GM18873 (cell line): ENCODE data around the gene C7orf25.
"Not testable (repeated sequence)": the region's sequence is repeated elsewhere in the genome, so short reads cannot be mapped to it uniquely, and the experiment has no call there.

ENCODE experiments used
- ATAC-seq: cut with Tn5 transposase; IDR thresholded peaks from one replicate; pipeline ENCODE4 v1.9.1; 2021; ENCODE audit warnings: mild to moderate bottlenecking, moderate library complexity, moderate number of reproducible peaks; ENCODE audit not compliant: unreplicated experiment, low FRiP score

C7orf25 gene

DNA sequence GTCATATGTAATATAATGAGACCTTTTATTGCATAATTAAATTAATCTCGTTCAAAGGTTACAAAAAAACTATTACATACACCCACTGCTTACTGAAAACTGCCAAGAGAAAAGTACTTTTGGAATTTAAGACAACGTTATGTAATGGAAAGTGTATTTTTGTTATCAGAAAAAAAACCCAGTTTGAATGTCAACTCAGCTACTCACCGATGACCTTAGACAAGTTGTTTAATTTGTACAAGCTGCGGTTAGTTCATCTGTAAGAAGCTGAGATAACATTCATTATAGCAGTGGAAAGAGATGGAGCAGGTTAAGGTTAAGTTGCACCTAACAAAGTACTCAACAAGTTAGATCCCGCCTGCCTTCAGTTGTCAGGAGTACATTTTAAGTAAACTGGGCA is 19.0 kb upstream of the C7orf25 start:
- no peak for ATAC-seq

- no peak for ATAC-seq
Observed at GRCh38 chr7:42929449-42929848, 17.6 kb upstream of the C7orf25 start.

DNA sequence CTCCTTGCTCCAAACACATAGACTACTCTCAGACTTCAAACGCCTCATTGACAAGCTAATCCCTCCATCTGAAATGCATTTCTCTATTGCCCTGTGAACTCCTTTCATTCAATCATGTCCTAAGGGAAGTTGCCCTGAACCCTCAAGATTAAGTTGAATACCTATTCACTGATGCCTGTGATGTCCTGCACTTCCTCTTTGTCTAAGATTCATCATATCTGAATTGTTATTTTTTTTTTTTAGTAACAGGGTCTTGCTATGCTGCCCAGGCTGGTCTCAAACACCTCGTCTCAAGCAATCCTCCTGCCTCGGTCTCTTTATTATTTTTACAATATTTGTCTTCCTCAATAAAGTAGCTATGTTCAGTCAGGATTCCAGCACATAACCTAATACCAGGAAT is 16.9 kb upstream of the C7orf25 start:
- ATAC-seq, result no peak

DNA sequence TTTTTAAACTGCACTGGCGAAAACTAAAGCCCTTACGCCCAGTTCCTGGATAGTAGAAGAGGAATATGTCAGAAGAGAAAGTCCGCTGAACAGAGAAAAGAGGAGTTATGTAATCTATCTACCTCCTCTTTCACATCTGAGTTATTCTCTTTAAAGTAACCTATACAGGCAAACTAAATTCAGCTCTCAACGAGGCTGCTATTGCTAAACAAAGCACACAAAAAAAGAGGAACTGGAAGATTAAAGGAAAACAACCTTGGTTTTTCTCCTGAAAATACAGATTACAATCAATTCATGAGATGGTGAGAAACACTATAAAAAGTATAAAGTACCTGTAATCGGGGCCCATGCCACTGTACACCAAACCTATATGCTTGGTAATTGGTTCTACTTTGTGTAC is 14.3 kb upstream of the C7orf25 start:
- no peak for ATAC-seq

- no peak for ATAC-seq
Observed at GRCh38 chr7:42925630-42926029, 13.8 kb upstream of the C7orf25 start.

DNA sequence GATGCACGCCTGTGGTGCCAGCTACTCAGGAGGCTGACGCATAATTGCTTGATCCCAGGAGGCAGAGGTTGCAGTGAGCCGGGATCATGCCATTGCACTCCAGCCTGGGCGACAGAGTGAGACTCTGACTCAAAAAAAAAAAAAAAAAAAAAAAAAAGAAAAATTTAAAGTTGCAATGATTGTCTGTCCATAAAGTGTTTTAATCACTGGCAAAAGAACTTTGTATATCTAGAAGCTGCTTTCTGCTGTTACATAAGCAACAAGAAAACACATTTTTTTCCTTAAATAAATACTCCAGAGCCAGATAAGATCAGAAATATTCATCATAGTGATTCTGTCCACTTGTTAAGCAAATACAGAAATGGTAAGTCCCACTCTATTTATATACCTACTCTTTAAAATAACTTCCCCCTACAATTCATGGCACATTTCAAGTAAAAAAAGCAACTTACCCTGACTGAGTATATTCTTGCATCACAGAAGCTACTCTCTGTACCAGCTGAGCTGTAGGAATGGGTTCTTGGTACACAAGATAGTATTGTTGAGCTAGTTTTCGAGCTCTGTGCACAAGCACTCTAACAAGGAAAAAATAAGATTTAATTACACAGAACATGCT is 12.5 kb upstream of the C7orf25 start:
- ATAC-seq, result no peak

GRCh38 chr7:42922017-42922753 is 10.3 kb upstream of the C7orf25 start:
- ATAC-seq, result no peak

GRCh38 chr7:42915356-42915755 is 3.5 kb upstream of the C7orf25 start:
- no peak for ATAC-seq

DNA sequence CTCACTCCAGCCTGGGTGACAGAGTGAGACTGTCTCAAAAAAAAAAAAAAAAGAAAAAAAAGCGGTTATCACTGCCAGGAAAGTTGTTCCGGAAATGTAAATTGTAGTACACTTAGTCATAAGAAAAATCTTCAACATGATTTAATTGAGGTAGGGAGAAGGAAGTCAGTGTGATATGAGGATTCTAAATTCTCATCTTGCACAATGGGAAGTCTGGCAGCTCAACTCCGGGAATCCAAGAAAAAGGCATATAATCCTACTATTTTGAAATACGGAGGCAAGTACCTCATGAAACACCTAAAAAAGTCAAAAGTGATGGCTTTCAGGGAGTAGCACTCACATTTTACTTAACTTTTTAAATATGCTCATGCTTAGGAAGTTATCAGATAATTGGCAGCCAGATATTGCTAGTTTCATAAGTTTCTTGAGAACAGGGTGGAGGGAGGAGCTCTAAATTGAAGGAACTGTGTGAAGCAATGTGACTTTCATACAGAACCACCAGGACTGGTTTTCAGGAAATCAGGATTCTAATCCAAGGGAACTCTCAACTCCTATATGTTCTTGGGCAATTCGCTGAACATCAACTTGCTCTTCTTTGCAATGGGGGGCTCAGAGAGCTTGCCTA is 2.7 kb upstream of the C7orf25 start:
- no peak for ATAC-seq

DNA sequence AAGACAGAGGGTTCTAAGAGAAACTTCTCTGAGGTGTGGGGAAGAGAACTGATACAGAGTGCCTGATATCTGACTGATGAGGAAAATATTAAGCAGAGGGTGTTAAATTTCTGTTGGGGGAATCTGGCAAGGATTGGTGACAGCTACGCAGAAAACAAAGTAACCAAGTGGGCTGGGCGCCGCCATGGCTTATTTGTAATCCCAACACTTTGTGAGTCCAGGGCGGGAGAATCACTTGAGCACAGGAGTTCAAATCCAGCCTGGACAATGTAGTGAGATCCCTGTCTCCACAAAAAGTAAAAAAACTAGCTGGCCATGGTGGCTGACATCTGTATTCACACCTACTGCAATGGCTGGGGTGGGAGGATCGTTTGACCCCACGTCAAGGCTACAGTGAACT is 2.1 kb upstream of the C7orf25 start:
- no peak for ATAC-seq

GRCh38 chr7:42913591-42913990 is 1.7 kb upstream of the C7orf25 start:
- no peak for ATAC-seq

DNA sequence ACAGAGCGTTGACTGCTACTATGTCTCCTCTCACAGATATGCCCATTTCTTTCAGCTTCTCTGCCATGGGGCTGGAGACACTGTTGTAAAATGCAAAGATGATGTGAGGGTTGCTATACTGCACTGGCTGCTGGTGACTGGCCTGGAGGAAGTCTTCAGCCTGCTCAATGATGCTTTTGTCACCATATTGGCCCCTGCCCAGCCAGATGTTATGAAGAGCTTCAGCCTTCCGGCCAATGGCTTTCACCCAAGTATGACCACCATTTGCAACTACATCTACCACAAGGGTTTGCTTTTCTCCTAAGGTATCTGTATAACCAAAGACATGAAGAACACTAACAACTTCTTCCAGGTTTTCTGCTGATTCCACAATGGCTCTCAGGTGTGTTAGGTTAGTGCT is 1.6 kb downstream of the C7orf25 start:
- no peak for ATAC-seq

DNA sequence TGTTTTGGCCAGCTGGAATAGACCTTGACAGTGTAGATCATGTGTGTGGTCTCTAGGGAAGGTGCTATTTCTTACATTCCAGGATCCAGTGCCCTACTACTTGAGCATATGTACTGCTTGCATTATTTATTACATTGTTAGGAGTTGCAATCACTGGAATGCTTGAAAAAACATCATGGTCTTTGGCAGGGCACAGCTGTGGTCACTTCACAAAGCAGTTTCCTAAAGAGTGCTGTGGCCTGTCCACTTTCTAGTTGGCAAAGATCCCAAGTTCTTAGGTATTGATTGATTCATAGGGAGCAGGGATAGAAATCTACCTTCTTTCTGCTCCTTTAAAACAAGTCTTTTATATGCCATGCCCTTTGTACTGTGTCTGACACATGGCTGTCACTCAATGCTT is 4.6 kb downstream of the C7orf25 start:
- no peak for ATAC-seq

- ATAC-seq, result no peak
Observed at GRCh38 chr7:42906181-42906580, 5.7 kb downstream of the C7orf25 start.

- no peak for ATAC-seq
Observed at GRCh38 chr7:42902331-42902730, 9.5 kb downstream of the C7orf25 start.

DNA sequence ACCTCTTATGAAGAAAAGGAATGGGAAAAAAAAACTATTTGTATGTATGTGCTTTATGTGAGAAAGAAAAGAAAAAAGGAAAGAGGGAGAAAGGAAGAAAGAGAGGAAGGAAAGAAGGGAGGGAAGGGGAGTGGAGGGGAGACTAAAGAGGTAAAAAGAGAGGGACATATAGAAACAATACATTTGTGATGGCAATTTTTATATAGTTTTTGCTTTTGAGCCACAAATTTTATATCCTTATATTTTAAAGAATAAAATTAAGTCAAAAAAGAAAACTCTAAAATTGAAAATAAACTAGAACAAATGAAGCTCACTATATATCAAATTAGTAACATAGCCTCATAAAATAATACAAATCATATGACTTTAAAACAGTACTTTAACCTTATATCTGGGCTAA is 11.0 kb downstream of the C7orf25 start:
- no peak for ATAC-seq

DNA sequence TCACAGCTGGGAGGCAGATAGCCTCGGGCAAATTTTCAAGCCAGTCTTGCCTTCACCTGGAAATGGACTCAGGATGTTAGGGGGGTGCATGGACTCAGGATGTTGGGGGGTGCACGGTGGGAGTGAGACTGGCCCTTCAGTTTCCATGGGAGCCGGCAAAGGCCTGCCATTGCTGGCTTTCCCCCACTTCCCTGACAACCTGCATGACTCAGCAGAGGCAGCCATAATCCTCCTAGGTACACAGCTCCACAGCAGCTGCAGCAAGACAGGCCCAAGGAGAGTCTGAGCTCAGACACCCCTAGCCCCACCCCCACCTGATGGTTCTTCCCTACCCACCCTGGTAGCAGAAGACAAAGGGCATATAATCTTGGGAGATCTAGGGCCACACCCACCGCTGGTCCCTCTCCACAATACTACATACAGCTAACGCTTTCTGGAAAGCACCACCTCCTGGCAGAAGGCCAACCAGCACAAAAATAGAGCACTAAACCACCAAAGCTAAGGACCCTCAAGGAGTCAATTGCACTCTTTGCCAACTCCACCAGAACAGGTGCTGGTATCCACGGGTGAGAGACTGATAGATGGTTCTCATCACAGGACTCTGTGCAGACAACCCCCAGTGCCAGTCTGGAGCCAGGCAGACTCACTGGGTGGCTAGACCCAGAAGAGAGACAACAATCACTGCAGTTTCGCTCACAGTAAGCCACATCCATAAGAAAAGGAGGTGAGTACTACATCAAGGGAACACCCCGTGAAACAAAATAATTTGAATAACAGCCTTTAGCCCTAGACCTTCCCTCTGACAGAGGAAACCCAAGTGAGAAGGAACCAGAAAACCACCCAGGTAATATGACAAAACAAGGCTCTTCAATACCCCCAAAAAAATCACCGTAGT is 18.3 kb downstream of the C7orf25 start:
- ATAC-seq, result no peak

DNA sequence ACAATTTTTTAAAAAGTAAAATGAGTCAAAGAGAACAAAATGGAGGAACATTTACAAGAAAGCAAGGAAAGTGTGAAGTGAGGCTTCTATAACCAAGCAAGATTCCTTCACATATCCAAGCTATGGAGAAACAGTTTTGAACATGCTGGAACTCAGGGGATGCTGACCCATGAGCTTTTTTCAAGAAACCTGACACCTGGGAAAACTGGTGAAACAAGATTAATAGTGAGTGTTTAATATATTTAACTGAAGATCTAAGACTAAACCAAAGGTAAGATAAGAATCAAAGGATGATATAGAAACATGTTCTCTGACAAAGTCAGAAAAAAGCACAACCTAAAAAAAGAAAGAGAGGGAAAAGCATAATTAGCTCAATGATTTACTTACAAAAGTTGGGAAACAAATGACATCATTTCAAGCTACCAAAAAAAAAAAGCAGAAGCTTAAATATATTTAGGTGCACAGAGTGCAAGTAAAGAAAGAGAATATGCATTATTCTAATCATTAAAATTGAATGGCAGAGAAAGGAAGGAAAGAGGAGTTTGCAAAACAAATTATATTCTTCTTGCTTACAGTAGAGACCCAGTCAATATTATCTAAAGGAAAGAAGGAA is 24.9 kb downstream of the C7orf25 start:
- no peak for ATAC-seq

DNA sequence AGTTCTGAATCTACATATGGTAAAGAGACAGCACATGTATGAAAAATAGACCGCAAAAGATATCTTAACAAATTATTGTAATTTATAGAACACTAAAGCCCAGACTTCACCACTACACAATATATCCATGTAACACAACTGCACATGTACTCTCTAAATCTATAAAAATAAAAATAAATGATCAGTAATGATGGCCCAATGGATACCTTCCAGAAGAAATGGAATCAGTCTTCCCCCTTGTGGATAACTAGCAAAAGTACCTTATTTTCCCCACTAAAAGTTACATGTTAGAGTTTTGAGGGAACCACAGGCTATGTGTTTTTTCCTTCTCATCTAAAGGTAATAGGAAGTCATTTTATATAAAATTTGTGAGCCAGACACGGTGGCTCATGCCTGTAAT is 25.7 kb downstream of the C7orf25 start:
- no peak for ATAC-seq

- ATAC-seq, result not testable (repeated sequence)
Observed at GRCh38 chr7:42885183-42885582, 26.7 kb downstream of the C7orf25 start.

DNA sequence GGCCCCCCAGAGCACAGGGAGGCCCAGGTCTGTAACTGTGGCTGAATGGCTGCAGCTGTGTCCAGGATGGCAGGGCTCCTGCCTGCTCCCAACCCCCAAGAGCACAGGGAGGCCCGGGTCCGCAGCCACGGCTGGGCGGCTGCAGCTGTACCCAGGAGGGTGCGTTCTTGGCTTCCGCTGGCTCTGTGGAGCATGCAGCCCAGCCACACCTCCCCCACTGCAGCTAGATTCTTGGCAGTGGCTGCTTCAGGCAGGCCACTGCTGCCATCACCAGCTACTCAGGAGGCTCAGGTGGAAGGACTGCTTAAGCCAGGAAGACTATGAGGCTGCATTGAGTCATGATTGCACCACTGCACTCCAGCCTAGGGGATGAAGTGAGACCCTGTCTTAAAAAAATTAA is 27.9 kb downstream of the C7orf25 start:
- ATAC-seq, result no peak
